ENCODE measurements around the gene CYP1A2. TPM values are rescaled to one million over a fixed set of nuclear protein-coding genes. Genes with fewer than 3 reads are reported as not detected.

The CYP1A2 gene
- total and polyA plus RNA-seq, 2 donors (not counting 1 experiment from before 2014, with no cell fraction given), result not detected

DNA sequence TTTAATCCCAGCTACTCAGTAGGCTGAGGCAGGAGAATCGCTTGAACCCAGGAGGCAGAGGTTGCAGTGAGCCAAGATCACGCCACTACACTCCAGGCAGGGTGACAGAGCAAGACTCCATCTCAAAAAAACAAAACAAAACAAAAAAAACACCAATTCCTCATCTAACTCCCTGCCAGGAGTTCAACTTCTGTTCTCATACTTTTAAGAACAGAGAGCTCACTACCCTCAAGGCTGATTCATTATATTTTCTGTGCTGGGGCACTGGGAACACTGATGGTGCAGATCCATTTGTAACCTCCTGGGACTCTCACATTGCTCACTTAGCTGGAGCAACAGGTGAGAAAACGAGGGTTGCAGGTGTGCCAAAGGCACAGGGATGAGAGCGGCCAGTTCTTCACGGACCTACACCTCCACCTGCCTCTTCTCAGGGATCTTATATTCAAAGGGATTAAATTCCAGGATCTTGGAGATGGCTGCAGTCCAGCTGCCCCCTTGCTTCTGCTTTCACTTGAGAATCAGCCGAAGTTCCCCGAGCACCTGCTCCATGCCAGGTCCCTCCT lies 20.9 kb downstream of the CYP1A2 start:
- H2AFZ ChIP-seq (ENCODE audit: insufficient read depth, low read depth, low read length, poor library complexity, severe bottlenecking), result no peak overlapping the region
- no peaks in the 10 kb centered on the region for H3K27me3 ChIP-seq (replicated peaks in 1 of 4; ENCODE audit: control extremely low read depth in 1 of 4, control insufficient read depth in 3 of 4, insufficient read depth in 4 of 4, low read length in 3 of 4)
- H3K27me3 Mint-ChIP-seq, result no peaks in the 10 kb centered on the region
- intact Hi-C loops (cut with micrococcal nuclease), result loop anchor here (1.0 kb wide), 2 partner anchors 73 to 396 kb away; partner anchors contain the start of gene EDC3
- H3K9ac ChIP-seq (ENCODE audit: low read length), result no peak overlapping the region
- no peaks in the 10 kb centered on the region for H3K36me3 ChIP-seq (replicated peaks in 1 of 2; ENCODE audit: control extremely low read depth in 1 of 2, control insufficient read depth in 1 of 2, extremely low read depth in 1 of 2, insufficient read depth in 2 of 2, low read length in 1 of 2)
- 76% methylated on average over 5 of the region's 7 CpGs for WGBS (ENCODE audit: insufficient coverage)
- H4K20me1 ChIP-seq (ENCODE audit: control insufficient read depth, insufficient read depth, low read length, poor library complexity, severe bottlenecking), result no peaks in the 10 kb centered on the region
- H3K4me1 ChIP-seq (ENCODE audit: control insufficient read depth in 2 of 2, insufficient read depth in 2 of 2, low read length in 2 of 2), result peaks cover 41 to 48% of the 10 kb centered on the region in 2 donors
- H3K4me3 ChIP-seq (ENCODE audit: control extremely low read depth in 1 of 5, extremely low read depth in 1 of 5, insufficient read depth in 1 of 5, low read depth in 2 of 5, low read length in 4 of 5), result no peak overlapping the region
- peak; percentile 8 for DNase-seq
- no peaks in the 10 kb centered on the region for H3K9me3 Mint-ChIP-seq (ENCODE audit: insufficient read depth)
- peaks cover 43% of the 10 kb centered on the region for H3K4me1 Mint-ChIP-seq
- H3K27ac ChIP-seq (ENCODE audit: low read length in 2 of 2), result no peak overlapping the region
- H3K27ac Mint-ChIP-seq, result no peak overlapping the region
- TF ChIP-seq EZH2 (IDR thresholded peaks at IDR 0.05; ENCODE audit: borderline replicate concordance, insufficient read depth, low read depth, low read length, poor library complexity, severe bottlenecking), result no peak
- no peaks in the 10 kb centered on the region for H3K9me3 ChIP-seq (ENCODE audit: control extremely low read depth in 1 of 3, control insufficient read depth in 2 of 3, insufficient read depth in 1 of 3, low read length in 2 of 3)
- ChIA-PET POLR2A (interaction anchor here (0.5 to 1.2 kb wide), 3 partner anchors 39 to 702 kb away, joined by 3 to 8 read pairs (median 3); no protein-coding TSS in a partner anchor), CTCF (interaction anchor here (0.6 to 29.7 kb wide), 34 partner anchors 10 to 403 kb away, joined by 3 to 2548 read pairs (median 8); partner anchors contain the start of genes CPLX3, CSK, CYP1A1 and FAM219B)
- ATAC-seq (ENCODE audit: low read depth), result no peak
- peaks cover 58% of the 10 kb centered on the region for H3K79me2 ChIP-seq (ENCODE audit: control insufficient read depth, insufficient read depth, low read length)
- H3K4me2 ChIP-seq (replicated peaks; ENCODE audit: low read depth, low read length, poor library complexity, severe bottlenecking), result no peak overlapping the region
- H3K4me3 Mint-ChIP-seq, result no peak overlapping the region

DNA sequence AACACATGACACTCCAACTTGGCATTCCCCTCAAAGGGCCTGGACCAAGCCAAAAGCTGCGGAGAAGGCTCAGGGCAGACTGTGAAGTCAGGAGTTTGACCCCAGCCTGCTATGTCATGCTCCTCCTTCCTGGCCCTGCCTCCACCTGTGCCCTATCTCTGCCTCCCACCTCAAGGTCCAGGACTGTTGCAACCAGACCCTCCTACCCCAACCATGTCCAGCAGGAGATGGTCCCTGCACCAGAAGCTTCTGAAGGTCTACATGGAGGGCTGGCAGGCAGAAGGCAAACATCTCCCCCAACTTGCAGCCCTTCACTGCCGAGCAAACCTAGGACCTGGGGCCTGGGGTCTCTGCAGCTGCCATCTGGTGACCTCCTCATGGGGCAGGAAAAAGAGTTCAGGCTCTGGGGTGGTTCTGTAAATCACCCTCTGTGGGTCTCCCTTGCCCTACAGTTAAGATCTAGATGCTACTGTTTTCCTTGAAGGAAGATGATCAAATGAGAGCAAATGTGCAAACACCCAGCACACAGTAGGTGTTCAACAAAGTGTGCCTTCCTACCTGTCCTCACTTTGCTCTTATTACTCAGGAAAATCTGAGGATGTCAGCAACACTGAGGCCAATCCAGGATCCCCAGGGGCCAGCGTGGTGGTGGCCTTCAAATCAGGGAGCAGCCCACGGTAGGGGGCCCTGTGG lies 21.7 kb downstream of the CYP1A2 start:
- Histone ChIP-seq H3K79me2 (ENCODE audit: control insufficient read depth, insufficient read depth, low read length) (peaks cover 66% of the 10 kb centered on the region), H3K27me3 (replicated peaks in 1 of 4; ENCODE audit: control extremely low read depth in 1 of 4, control insufficient read depth in 3 of 4, insufficient read depth in 4 of 4, low read length in 3 of 4) (no peaks in the 10 kb centered on the region), H3K27ac (ENCODE audit: low read length in 2 of 2) (no peak overlapping the region), H3K36me3 (replicated peaks in 1 of 2; ENCODE audit: control extremely low read depth in 1 of 2, control insufficient read depth in 1 of 2, extremely low read depth in 1 of 2, insufficient read depth in 2 of 2, low read length in 1 of 2) (no peaks in the 10 kb centered on the region), H3K4me1 (ENCODE audit: control insufficient read depth in 2 of 2, insufficient read depth in 2 of 2, low read length in 2 of 2) (peaks cover 50 to 56% of the 10 kb centered on the region in 2 donors), H3K9ac (ENCODE audit: low read length) (no peak overlapping the region), H3K4me3 (ENCODE audit: control extremely low read depth in 1 of 5, extremely low read depth in 1 of 5, insufficient read depth in 1 of 5, low read depth in 2 of 5, low read length in 4 of 5) (no peak overlapping the region), H3K4me2 (replicated peaks; ENCODE audit: low read depth, low read length, poor library complexity, severe bottlenecking) (peak overlapping the region; percentile 58), H2AFZ (ENCODE audit: insufficient read depth, low read depth, low read length, poor library complexity, severe bottlenecking) (no peak overlapping the region), H3K9me3 (ENCODE audit: control extremely low read depth in 1 of 3, control insufficient read depth in 2 of 3, insufficient read depth in 1 of 3, low read length in 2 of 3) (no peaks in the 10 kb centered on the region), H4K20me1 (ENCODE audit: control insufficient read depth, insufficient read depth, low read length, poor library complexity, severe bottlenecking) (no peaks in the 10 kb centered on the region)
- peaks cover 49% of the 10 kb centered on the region for H3K4me1 Mint-ChIP-seq
- CTCF ChIA-PET, result interaction anchor here (0.6 to 29.7 kb wide), 31 partner anchors 11 to 538 kb away, joined by 3 to 2548 read pairs (median 9); partner anchors contain the start of genes COX5A, CPLX3, CSK and FAM219B
- no peaks in the 10 kb centered on the region for H3K9me3 Mint-ChIP-seq (ENCODE audit: insufficient read depth)
- H3K27me3 Mint-ChIP-seq, result no peaks in the 10 kb centered on the region
- DNase-seq, result peak; percentile 18
- WGBS (ENCODE audit: insufficient coverage), result 72% methylated on average over 3 of the region's 4 CpGs
- TF ChIP-seq, protein P1, sequence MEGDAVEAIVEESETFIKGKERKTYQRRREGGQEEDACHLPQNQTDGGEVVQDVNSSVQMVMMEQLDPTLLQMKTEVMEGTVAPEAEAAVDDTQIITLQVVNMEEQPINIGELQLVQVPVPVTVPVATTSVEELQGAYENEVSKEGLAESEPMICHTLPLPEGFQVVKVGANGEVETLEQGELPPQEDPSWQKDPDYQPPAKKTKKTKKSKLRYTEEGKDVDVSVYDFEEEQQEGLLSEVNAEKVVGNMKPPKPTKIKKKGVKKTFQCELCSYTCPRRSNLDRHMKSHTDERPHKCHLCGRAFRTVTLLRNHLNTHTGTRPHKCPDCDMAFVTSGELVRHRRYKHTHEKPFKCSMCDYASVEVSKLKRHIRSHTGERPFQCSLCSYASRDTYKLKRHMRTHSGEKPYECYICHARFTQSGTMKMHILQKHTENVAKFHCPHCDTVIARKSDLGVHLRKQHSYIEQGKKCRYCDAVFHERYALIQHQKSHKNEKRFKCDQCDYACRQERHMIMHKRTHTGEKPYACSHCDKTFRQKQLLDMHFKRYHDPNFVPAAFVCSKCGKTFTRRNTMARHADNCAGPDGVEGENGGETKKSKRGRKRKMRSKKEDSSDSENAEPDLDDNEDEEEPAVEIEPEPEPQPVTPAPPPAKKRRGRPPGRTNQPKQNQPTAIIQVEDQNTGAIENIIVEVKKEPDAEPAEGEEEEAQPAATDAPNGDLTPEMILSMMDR (IDR thresholded peaks at IDR 0.05), result no peak
- TF ChIP-seq EZH2 (IDR thresholded peaks at IDR 0.05; ENCODE audit: borderline replicate concordance, insufficient read depth, low read depth, low read length, poor library complexity, severe bottlenecking), result no peak
- ATAC-seq (ENCODE audit: low read depth), result no peak
- POLR2A ChIA-PET, result interaction anchor here (1.0 to 15.2 kb wide), 5 partner anchors 9 to 72 kb away, joined by 3 to 572 read pairs (median 8); partner anchors contain the start of gene ULK3
- no peak overlapping the region for H3K27ac Mint-ChIP-seq
- H3K4me3 Mint-ChIP-seq, result no peak overlapping the region
- intact Hi-C loops (cut with micrococcal nuclease), result no loop called here
